GM18508 (cell line): ENCODE results near the gene CELF1.

Experiments
- ATAC-seq: cut with Tn5 transposase; IDR thresholded peaks from one replicate; pipeline ENCODE4 v1.9.1; 2021; ENCODE audit warnings: moderate number of reproducible peaks; ENCODE audit not compliant: insufficient read depth, unreplicated experiment

CELF1 gene

GRCh38 chr11:47495011-47495855, 57.7 kb downstream of the CELF1 start:
- ATAC-seq: no peak

GRCh38 chr11:47489395-47489755, 63.6 kb downstream of the CELF1 start:
- no peak for ATAC-seq

DNA sequence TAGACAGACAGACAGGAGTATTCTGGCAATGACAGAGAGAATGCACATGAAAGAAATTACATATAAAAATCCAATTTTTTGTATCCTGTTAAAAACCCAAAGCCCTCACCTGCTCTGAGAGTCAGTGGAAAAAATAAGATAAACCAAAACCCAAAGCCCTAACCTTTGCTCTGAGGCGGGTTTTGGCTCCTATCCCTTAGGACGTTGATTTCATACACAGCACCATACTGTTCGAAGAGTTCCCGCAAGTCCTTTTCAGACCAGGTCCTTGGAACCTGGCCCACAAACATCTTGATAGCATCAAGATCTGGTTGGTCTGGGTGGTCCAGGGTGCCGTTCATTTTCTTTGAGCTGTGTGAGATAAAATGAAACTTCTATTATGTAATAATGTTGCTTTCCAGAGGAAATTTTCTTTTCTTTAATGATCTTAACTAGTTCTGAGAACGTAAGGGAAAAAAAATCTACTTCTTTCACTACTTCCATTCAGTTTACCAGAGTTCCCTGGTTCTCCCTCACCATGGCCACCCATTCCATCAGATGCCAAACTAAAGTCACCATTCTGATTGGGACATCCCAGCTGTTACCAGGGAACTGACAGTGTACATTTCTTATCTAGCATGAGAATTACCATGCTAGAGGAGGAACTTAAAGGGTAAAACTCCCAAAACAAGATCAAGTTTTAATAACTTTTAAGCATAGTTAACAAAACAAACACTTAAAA, 64.1 kb downstream of the CELF1 start:
- no peak for ATAC-seq

GRCh38 chr11:47488111-47488510, 64.8 kb downstream of the CELF1 start:
- ATAC-seq: no peak

DNA sequence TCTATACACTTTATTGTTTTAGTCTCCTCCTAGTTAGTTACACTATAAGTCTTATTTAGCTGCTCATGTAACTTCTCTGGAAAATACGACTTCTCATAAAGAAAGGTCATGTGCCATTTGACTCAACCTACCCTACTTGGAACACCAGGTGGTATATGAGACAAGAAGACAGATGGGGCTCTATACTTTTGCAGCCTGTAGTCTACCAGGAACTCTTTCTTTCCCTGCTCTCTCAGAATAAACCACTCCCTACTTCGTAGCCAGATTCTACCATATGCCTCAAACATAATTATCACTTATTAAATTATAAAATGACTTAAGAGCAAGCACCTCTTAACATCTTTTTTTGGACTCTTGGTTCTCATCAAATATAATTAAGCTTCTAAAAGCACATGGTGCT, 65.5 kb downstream of the CELF1 start:
- ATAC-seq: no peak

- ATAC-seq: no peak
Measured at GRCh38 chr11:47485107-47485506, 67.8 kb downstream of the CELF1 start.

DNA sequence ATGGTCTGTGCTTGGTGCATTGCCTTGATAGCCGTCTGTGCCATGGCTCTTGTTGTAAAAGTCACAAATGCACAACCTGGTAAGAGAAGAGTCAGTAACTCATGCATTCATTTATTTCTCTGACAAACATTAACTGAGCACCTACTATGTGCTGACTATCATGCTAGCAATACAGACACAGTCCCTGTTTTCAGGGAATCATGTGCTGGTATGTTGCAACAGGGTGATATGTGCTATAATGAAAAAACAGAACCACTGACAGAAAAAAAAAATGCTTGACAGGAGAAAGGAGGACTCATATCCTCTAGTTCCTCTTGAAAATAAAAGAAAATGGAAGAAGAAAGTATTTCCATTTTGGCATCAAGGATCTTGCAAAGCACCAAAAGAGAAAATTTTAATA, 69.5 kb downstream of the CELF1 start:
- ATAC-seq: no peak

DNA sequence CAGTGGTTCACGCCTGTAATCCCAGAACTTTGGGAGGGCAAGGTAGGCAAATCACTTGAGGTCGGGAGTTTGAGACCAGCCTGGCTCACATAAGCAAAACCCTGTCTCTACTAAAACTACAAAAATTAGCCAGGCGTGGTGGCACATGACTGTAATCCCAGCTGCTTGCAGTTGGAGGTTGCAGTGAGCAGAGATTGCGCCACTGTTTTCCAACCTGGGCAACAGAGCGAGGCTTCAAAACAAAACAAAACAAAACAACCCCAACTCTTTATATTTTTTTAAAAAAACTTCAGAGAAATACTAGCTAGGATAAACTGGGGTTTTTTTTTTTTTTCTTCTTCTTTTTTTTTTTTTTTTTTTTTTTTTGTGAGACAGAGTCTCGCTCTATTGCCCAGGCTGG, 72.2 kb downstream of the CELF1 start:
- no peak for ATAC-seq

- no peak for ATAC-seq
Measured at GRCh38 chr11:47478651-47479329, 74.1 kb downstream of the CELF1 start.

DNA sequence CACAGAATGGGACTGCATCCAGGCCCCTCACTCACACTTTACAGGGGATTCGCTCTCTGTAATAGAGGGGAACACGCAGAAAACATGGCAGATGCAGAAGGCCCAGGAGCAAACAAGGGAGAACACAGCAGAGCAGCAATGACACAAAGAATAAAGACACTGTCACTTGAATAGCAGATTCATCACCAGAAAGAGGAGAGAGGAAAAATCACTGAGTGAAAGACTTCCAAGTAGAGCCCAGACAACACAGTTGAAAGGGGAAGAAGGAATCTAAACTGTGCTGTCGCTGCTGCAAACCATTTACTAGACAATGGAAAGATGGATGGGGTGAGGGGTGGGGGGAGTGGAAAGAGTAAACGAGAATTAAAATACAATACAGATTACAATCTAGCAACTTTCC, 75.2 kb downstream of the CELF1 start:
- ATAC-seq: no peak

DNA sequence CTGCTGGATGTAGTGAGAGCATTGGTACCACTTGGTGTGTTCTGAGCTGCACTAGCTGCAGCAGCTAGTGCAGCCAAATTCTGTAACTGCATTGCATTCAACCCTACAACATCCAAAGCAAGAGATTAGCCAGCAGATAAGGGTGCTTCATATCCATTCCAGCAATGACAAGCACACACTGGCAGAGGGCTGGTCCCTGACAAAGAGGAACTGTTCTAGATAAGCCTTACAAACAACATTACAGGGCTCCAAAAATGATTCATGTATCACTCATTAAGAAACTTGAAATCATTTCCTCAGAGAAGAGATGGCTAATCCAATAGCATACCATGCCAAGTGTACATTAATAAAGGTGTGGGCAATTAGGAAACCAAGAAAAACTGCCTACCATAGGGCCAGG, 75.6 kb downstream of the CELF1 start:
- no peak for ATAC-seq

GRCh38 chr11:47470671-47471070, 82.3 kb downstream of the CELF1 start:
- ATAC-seq: no peak

DNA sequence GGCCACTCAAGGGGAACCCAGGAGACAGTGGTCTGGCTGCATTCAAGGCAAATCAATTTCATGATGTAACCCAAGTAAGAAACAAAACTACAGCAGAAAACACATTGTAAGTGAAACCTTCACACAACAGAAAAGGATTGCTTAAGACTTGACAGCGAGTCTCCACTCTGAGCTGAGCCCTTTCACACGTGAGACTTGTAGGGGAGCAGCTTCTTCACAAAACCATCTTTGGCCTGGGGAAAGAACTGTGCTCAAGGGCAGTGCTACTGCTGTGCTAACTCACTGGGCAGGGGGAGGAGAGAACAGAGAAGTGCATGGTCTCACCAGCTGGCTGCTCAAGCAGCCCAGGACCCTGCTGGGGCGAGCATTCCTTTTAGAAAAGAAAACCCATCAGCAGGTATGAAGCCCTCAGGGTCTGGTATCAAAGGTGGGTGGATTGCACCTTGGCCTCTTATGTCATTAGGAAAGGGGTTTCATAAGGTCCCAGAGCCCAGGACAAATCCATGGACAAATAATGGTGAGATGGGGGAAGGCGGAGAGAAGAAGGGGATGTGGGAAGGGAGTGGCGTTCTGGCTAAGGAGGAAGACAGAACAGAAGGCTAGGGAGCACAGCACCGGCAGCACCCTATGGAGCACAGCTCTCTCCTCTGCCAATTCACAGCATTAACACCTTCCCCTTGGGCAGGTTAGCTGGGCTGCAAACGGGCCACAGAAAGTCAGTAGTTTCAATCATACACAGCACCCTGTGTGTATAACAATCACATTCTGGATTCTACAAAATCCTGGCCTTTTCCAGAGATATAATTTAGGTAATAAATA, 83.4 kb downstream of the CELF1 start:
- no peak for ATAC-seq

DNA sequence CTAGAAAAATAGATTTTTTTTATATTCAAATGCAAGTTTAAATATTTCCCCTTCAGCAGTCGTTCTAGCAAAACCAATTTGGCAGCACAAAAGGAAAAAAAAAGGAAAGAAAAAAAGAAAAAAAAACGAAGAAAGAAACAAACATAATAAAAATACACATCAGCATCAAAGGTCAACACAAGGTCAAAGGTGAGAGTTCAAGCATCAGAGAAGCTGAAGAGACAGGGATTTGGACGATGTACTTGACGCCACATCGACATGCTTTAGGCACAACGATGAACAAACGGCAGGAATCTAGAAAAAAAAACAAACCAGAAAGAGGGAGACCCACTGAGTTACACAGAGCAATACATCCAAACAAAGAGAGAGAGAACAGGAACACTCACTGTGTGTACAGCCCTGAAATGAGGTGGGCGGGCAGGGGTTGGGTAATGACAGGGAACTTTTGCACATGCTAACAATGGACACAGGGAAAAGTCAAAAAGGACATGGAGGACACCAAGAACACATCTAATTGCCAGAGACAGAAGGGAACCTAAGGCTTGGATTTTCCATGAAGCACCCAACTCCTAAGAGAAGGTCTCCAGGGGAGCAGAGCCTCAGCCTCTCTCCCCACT, 84.2 kb downstream of the CELF1 start:
- ATAC-seq: no peak

GRCh38 chr11:47467357-47467756, 85.6 kb downstream of the CELF1 start:
- ATAC-seq: no peak

DNA sequence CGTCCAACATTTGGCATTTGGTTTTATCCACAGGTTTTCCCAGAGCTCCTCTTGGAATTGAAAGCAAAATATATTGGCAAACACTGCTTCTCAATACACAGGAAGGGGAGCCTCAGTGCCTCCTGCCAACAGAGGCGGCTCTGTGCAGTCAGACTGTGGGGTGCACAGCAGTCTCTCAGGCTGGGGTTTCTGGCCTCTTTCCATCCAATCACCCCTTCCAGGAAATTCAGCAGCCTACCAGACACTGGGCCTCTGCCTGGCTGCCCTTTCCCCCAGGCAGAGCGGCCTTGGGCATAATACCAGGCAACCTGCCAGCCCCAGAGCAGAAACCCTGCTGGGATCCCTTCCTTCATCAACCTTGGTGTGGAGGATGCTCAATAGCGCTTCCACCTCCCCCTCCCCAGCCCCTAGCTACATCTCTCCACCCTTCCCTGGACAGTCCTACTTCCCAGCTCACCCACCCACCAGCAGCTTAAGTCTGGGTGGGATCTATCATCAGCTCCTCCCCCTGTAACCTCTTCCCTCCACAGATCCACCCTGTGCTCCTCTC, 86.2 kb downstream of the CELF1 start:
- no peak for ATAC-seq

DNA sequence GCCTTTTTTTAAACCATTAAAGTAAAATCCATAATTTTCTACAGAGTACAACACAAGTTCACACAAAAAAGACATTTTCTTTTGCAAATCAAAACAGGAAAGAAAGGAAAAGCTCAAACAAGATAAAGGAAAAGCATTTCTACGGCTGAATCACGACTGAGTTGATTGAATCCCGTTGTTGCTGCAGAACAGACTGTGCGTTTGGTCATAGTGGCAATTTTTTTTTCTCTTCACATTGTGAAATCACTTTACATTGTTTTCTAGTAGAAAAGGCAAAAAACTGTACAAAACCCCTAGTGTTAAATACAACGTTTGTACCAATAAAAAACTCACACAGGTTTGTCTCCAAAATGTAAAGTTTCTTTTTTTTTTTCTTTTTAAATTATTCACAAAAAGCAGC, 86.7 kb downstream of the CELF1 start:
- no peak for ATAC-seq

DNA sequence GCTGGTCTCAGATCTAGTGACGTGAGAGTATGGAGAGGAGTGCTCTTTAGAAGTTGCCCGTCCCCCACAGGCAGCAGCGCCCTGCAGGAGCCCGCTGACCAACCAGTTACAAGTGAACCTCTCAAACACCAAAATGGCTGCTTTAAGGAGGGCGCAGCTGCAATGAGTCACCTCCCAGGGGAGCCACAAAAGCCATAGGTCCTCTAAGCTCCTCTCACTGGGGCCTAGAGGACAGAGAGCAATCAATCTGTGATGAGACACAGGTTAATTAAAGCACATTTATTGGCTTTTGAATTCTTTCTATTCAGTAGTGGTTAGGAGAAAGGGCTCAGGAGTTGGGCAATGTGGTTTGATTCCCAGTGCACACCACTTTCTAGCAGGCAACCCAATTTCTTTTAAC, 88.4 kb downstream of the CELF1 start:
- ATAC-seq: no peak

GRCh38 chr11:47461876-47462275, 91.1 kb downstream of the CELF1 start:
- ATAC-seq: no peak
